ENCODE data around the gene PRSS37. TPM values are rescaled to one million over a fixed set of nuclear protein-coding genes. Genes with fewer than 3 reads are reported as not detected.

PRSS37 gene
- total RNA-seq, 1 donor from 2014 or later: not detected

Other genes with a start within 250 kb of the PRSS37 start
- gene DENND11, start 139.3 kb downstream of the PRSS37 start, total RNA-seq: 13.8 TPM
- gene WEE2, start 133.1 kb downstream of the PRSS37 start, total RNA-seq: not detected
- gene SSBP1, start 103.1 kb downstream of the PRSS37 start, total RNA-seq: 111 TPM
- gene TAS2R3, start 77.4 kb downstream of the PRSS37 start, total RNA-seq: 5.0 TPM
- 2.4 TPM for gene TAS2R4, start 64.8 kb downstream of the PRSS37 start, total RNA-seq
- gene TAS2R5, start 51.3 kb downstream of the PRSS37 start, total RNA-seq: 4.5 TPM
- gene OR9A4, start 74.9 kb upstream of the PRSS37 start, total RNA-seq: not detected
- gene CLEC5A, start 105.5 kb upstream of the PRSS37 start, total RNA-seq: not detected
- gene TAS2R38, start 132.3 kb upstream of the PRSS37 start, total RNA-seq: not detected
- gene MGAM, start 154.4 kb upstream of the PRSS37 start, total RNA-seq: 0.41 TPM

Measured in tongue (tissue), 1 donor.